ENCODE data around the gene GBX1. TPM values are rescaled to one million over a fixed set of nuclear protein-coding genes. Genes with fewer than 3 reads are reported as not detected.

GBX1 gene
- polyA plus RNA-seq, 1 donor from 2014 or later, result not detected

DNA sequence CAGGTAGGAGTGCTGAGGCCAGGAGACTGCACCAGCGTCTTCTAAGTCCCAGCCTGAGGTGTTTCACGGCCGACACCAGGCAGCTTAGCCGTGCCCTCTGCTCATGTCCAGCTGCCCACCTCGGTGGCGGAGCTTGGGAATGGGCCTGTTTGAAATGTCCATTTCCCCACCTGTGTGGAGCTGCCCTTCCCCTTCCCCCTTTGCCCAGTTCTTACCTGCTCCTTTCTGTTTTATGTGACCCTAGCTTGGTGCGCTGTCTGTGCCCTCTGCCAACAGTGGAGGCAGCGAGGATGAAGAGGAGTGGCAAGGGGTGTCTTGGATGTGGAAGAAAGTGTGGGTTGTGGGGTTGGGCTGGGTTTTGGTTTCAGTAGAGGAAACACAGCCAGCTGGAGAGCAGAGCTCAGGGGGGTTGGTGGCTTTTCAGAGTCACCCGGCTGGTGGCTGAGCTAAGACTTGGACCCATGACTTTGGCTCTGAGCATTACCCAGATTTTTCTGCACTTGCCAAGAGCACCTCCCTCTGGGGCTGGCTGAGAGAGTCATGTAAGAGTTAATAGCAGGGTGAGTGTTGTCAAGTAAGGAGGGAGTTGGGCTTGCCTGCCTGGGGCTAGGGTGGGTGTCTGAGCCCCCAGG is 37.4 kb downstream of the GBX1 start:
- H3K4me2 ChIP-seq (ENCODE audit: low read length), result no peak overlapping the region
- H3K9ac ChIP-seq (ENCODE audit: low read length), result no peak overlapping the region
- H3K9me2 ChIP-seq (ENCODE audit: insufficient read depth, low read length), result no peaks in the 10 kb centered on the region
- H3K4me3 ChIP-seq (ENCODE audit: low read length), result no peak overlapping the region
- no peak overlapping the region for H2AFZ ChIP-seq (ENCODE audit: low read depth, low read length)
- H3K27me3 ChIP-seq (ENCODE audit: insufficient read depth, low read depth, low read length), result no peaks in the 10 kb centered on the region
- H3F3A ChIP-seq (ENCODE audit: insufficient read depth, low read length, poor library complexity, severe bottlenecking), result peaks cover 4% of the 10 kb centered on the region
- no peaks in the 10 kb centered on the region for H3K36me3 ChIP-seq (ENCODE audit: insufficient read depth, low read length)
- TF ChIP-seq MXI1 (conservative IDR thresholded peaks at IDR 0.05; ENCODE audit: poor library complexity, severe bottlenecking) (no peak), RAD21 (conservative IDR thresholded peaks at IDR 0.05) (no peak), EP300 (conservative IDR thresholded peaks at IDR 0.05; ENCODE audit: poor library complexity, severe bottlenecking) (no peak), SMC3 (conservative IDR thresholded peaks at IDR 0.05; ENCODE audit: poor library complexity) (no peak), POLR2AphosphoS5 (IDR thresholded peaks at IDR 0.05) (no peak)
- TF ChIP-seq, protein P1, sequence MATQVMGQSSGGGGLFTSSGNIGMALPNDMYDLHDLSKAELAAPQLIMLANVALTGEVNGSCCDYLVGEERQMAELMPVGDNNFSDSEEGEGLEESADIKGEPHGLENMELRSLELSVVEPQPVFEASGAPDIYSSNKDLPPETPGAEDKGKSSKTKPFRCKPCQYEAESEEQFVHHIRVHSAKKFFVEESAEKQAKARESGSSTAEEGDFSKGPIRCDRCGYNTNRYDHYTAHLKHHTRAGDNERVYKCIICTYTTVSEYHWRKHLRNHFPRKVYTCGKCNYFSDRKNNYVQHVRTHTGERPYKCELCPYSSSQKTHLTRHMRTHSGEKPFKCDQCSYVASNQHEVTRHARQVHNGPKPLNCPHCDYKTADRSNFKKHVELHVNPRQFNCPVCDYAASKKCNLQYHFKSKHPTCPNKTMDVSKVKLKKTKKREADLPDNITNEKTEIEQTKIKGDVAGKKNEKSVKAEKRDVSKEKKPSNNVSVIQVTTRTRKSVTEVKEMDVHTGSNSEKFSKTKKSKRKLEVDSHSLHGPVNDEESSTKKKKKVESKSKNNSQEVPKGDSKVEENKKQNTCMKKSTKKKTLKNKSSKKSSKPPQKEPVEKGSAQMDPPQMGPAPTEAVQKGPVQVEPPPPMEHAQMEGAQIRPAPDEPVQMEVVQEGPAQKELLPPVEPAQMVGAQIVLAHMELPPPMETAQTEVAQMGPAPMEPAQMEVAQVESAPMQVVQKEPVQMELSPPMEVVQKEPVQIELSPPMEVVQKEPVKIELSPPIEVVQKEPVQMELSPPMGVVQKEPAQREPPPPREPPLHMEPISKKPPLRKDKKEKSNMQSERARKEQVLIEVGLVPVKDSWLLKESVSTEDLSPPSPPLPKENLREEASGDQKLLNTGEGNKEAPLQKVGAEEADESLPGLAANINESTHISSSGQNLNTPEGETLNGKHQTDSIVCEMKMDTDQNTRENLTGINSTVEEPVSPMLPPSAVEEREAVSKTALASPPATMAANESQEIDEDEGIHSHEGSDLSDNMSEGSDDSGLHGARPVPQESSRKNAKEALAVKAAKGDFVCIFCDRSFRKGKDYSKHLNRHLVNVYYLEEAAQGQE (IDR thresholded peaks at IDR 0.05; ENCODE audit: borderline replicate concordance), result no peak
- TF ChIP-seq, protein P2, sequence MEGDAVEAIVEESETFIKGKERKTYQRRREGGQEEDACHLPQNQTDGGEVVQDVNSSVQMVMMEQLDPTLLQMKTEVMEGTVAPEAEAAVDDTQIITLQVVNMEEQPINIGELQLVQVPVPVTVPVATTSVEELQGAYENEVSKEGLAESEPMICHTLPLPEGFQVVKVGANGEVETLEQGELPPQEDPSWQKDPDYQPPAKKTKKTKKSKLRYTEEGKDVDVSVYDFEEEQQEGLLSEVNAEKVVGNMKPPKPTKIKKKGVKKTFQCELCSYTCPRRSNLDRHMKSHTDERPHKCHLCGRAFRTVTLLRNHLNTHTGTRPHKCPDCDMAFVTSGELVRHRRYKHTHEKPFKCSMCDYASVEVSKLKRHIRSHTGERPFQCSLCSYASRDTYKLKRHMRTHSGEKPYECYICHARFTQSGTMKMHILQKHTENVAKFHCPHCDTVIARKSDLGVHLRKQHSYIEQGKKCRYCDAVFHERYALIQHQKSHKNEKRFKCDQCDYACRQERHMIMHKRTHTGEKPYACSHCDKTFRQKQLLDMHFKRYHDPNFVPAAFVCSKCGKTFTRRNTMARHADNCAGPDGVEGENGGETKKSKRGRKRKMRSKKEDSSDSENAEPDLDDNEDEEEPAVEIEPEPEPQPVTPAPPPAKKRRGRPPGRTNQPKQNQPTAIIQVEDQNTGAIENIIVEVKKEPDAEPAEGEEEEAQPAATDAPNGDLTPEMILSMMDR (IDR thresholded peaks at IDR 0.05; ENCODE audit: poor library complexity, severe bottlenecking), result no peak
- H3K27ac ChIP-seq (ENCODE audit: low read length), result no peak overlapping the region
- no peaks in the 10 kb centered on the region for H3K9me3 ChIP-seq (ENCODE audit: low read length)
- no peaks in the 10 kb centered on the region for H3K79me2 ChIP-seq (replicated peaks; ENCODE audit: insufficient read depth, low read length)
- peaks cover 3% of the 10 kb centered on the region for H4K20me1 ChIP-seq (ENCODE audit: insufficient read depth)

DNA sequence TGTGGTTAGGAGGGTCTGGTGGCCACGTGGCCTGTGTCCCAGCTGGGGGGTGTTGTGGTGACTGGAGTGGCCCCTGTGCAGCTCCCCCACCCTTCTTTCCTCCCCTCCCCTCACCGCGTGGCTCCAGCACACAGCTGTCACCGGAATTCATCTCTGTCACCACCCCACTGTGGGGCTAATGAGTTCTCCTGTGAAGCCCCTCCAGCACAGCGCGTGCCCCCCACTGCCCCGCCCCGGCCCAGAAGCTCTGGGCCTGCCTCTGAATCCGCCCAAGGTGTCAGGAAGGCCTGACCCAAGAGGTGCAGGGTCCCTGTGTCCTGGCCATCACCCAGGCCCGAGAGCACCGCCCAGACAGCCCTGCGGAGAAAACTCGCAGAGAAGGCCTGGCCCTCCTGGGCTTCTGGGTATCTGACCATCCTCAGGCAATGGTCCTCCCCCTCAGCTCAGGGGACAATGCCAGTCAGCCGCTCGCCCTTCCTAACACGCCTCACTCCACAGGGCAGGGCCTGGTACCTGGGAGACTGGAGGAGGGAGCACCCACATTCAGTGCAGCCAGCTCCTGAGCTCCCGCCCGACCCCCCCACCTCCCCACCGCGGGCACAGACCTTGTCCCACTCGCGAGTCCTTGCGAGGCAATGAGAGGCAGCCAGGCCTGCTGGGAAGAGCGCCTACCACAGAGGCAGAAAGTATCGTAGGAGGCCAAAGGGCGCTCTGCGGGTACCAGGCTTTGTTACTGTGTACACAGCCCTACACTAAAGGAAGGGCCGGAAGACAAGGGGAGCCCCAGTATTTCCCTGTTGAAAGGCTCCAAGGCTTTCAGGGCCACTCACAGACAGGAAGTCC is 38.2 kb downstream of the GBX1 start:
- Histone ChIP-seq H3K4me2 (ENCODE audit: low read length) (no peak overlapping the region), H4K20me1 (ENCODE audit: insufficient read depth) (peaks cover 10% of the 10 kb centered on the region), H3K36me3 (ENCODE audit: insufficient read depth, low read length) (no peaks in the 10 kb centered on the region), H3K27ac (ENCODE audit: low read length) (no peak overlapping the region), H3K4me3 (ENCODE audit: low read length) (no peak overlapping the region), H3K79me2 (replicated peaks; ENCODE audit: insufficient read depth, low read length) (no peaks in the 10 kb centered on the region), H3F3A (ENCODE audit: insufficient read depth, low read length, poor library complexity, severe bottlenecking) (peaks cover 4% of the 10 kb centered on the region), H3K27me3 (ENCODE audit: insufficient read depth, low read depth, low read length) (no peaks in the 10 kb centered on the region), H2AFZ (ENCODE audit: low read depth, low read length) (no peak overlapping the region), H3K9ac (ENCODE audit: low read length) (no peak overlapping the region), H3K9me3 (ENCODE audit: low read length) (no peaks in the 10 kb centered on the region), H3K9me2 (ENCODE audit: insufficient read depth, low read length) (no peaks in the 10 kb centered on the region)
- TF ChIP-seq, protein P1 (IDR thresholded peaks at IDR 0.05; ENCODE audit: borderline replicate concordance), result no peak
- TF ChIP-seq EZH2 (IDR thresholded peaks at IDR 0.05; ENCODE audit: borderline replicate concordance, insufficient read depth, low read length, poor library complexity, severe bottlenecking) (no peak), EP300 (conservative IDR thresholded peaks at IDR 0.05; ENCODE audit: poor library complexity, severe bottlenecking) (no peak), MXI1 (conservative IDR thresholded peaks at IDR 0.05; ENCODE audit: poor library complexity, severe bottlenecking) (no peak), POLR2AphosphoS5 (IDR thresholded peaks at IDR 0.05) (no peak), TAF1 (IDR thresholded peaks at IDR 0.05; ENCODE audit: low read depth) (no peak), SMC3 (conservative IDR thresholded peaks at IDR 0.05; ENCODE audit: poor library complexity) (no peak), RAD21 (conservative IDR thresholded peaks at IDR 0.05) (no peak)
- TF ChIP-seq, protein P2 (IDR thresholded peaks at IDR 0.05; ENCODE audit: poor library complexity, severe bottlenecking), result no peak

Data from neural cell (in vitro differentiated cells).